8988T (cell line): ENCODE results near the gene DPEP3.
"Not testable (repeated sequence)": the region's sequence is repeated elsewhere in the genome, so short reads cannot be mapped to it uniquely, and the experiment has no call there.

Source experiments
- DNase-seq: peaks from one replicate; pipeline ENCODE4 v3.0.0; 2011

The DPEP3 gene

GRCh38 chr16:67993207-67994039 is 13.1 kb upstream of the DPEP3 start:
- DNase-seq = peak; percentile 95

- no peak for DNase-seq
Observed at GRCh38 chr16:67992661-67993206, 12.4 kb upstream of the DPEP3 start.

GRCh38 chr16:67990018-67990386 is 9.7 kb upstream of the DPEP3 start:
- no peak for DNase-seq

- no peak for DNase-seq
Observed at GRCh38 chr16:67989322-67990017, 9.2 kb upstream of the DPEP3 start.

- no peak for DNase-seq
Observed at GRCh38 chr16:67988675-67989074, 8.4 kb upstream of the DPEP3 start.

- no peak for DNase-seq
Observed at GRCh38 chr16:67987460-67988160, 7.3 kb upstream of the DPEP3 start.

GRCh38 chr16:67986949-67987348 is 6.7 kb upstream of the DPEP3 start:
- DNase-seq = no peak

GRCh38 chr16:67982011-67982696 is 1.9 kb upstream of the DPEP3 start:
- no peak for DNase-seq

GRCh38 chr16:67977469-67978227 is 2.7 kb downstream of the DPEP3 start:
- DNase-seq = no peak

- DNase-seq = no peak
Observed at GRCh38 chr16:67977005-67977404, 3.3 kb downstream of the DPEP3 start.

GRCh38 chr16:67976205-67976604 is 4.1 kb downstream of the DPEP3 start:
- no peak for DNase-seq

GRCh38 chr16:67975321-67976105 is 4.8 kb downstream of the DPEP3 start:
- DNase-seq = no peak

GRCh38 chr16:67972285-67972684 is 8.0 kb downstream of the DPEP3 start:
- DNase-seq = not testable (repeated sequence)

GRCh38 chr16:67971111-67971510 is 9.2 kb downstream of the DPEP3 start:
- no peak for DNase-seq

GRCh38 chr16:67969254-67970039 is 10.9 kb downstream of the DPEP3 start:
- DNase-seq = no peak

GRCh38 chr16:67968400-67969253 is 11.7 kb downstream of the DPEP3 start, which contains the start of gene SLC12A4:
Gene SLC12A4 (minus strand): TSS chr16:67968637. CDS start chr16:67968553, 84 bp downstream.
- peak; percentile 99 for DNase-seq

- DNase-seq = no peak
Observed at GRCh38 chr16:67967958-67968399, 12.3 kb downstream of the DPEP3 start.

- no peak for DNase-seq
Observed at GRCh38 chr16:67967183-67967957, 12.9 kb downstream of the DPEP3 start.
